Stimulated activated naive CD8-positive, alpha-beta T cell treated with anti-CD3 and anti-CD28 coated beads, Interleukin-15, amount 100 ng/mL, for 72 hours (primary cell): ENCODE measurements around the gene BBS1.
A peak's percentile ranks its signal among the peaks of the same experiment; 100 is the strongest.
"Not testable (repeated sequence)": the region's sequence is repeated elsewhere in the genome, so short reads cannot be mapped to it uniquely, and the experiment has no call there.

Experiments used
- ATAC-seq: fragments of 150-1000 bp; cut with Tn5 transposase; 2 replicates; pipeline ENCODE4 v1.10.0; 2021; ENCODE audit warnings: mild to moderate bottlenecking, moderate library complexity
- DNase-seq, 2 donors: peaks; one replicate each; pipeline ENCODE4 v3.0.0; 2021 to 2022
- H3K27ac Mint-ChIP-seq, 2 donors: one replicate each; pipeline ENCODE4 v1.8.0; 2022; ENCODE audit warnings: mild to moderate bottlenecking in 2 of 2, mixed read lengths in 2 of 2, moderate library complexity in 2 of 2
- H3K27me3 Mint-ChIP-seq: one replicate; pipeline ENCODE4 v1.8.0; 2022; ENCODE audit warnings: mixed read lengths
- H3K4me1 Mint-ChIP-seq: one replicate; pipeline ENCODE4 v1.8.0; 2022; ENCODE audit warnings: mild to moderate bottlenecking, mixed read lengths
- H3K4me3 Mint-ChIP-seq, 2 donors: one replicate each; pipeline ENCODE4 v1.8.0; 2022; ENCODE audit warnings: mild to moderate bottlenecking in 2 of 2, mixed read lengths in 2 of 2, moderate library complexity in 1 of 2
- H3K9me3 Mint-ChIP-seq, 2 donors: one replicate each; pipeline ENCODE4 v1.8.0; 2022; ENCODE audit warnings: mixed read lengths in 2 of 2

The BBS1 gene

GRCh38 chr11:66566221-66566620, 55.8 kb downstream of the BBS1 start:
- no peaks in the 10 kb centered on the region for H3K27me3 Mint-ChIP-seq
- H3K27ac Mint-ChIP-seq: no peak overlapping the region
- DNase-seq: no peak

GRCh38 chr11:66567787-66568123, 57.3 kb downstream of the BBS1 start:
- peaks cover 18% of the 10 kb centered on the region for H3K4me1 Mint-ChIP-seq
- ATAC-seq (peak; percentile 44), DNase-seq (no peak)
- no peaks in the 10 kb centered on the region for H3K27me3 Mint-ChIP-seq
- H3K9me3 Mint-ChIP-seq: no peaks in the 10 kb centered on the region
- H3K4me3 Mint-ChIP-seq: peak overlapping the region; percentile 83 to 90
- H3K27ac Mint-ChIP-seq: no peak overlapping the region

More at GRCh38 chr11:66566221-66566620, 55.8 kb downstream of the BBS1 start:
- ATAC-seq: no peak
- peaks cover 18% of the 10 kb centered on the region for H3K4me1 Mint-ChIP-seq
- H3K9me3 Mint-ChIP-seq: no peaks in the 10 kb centered on the region
- no peak overlapping the region for H3K4me3 Mint-ChIP-seq

GRCh38 chr11:66568124-66568916, 57.9 kb downstream of the BBS1 start, which contains the start of gene CTSF:
Gene CTSF (minus strand): TSS chr11:66568606. CDS start chr11:66568486, 120 bp downstream.
- Mint-ChIP-seq H3K27ac (peak within 1 kb of the TSS in 1 of 2 donors; percentile 40), H3K4me3 (peak within 1 kb of the TSS; percentile 83 to 90), H3K4me1 (peaks cover 18% of the 10 kb centered on the region), H3K27me3 (no peaks in the 10 kb centered on the region), H3K9me3 (no peaks in the 10 kb centered on the region)
- ATAC-seq: peak; percentile 92
- peak; percentile 58 to 67 for DNase-seq

DNA sequence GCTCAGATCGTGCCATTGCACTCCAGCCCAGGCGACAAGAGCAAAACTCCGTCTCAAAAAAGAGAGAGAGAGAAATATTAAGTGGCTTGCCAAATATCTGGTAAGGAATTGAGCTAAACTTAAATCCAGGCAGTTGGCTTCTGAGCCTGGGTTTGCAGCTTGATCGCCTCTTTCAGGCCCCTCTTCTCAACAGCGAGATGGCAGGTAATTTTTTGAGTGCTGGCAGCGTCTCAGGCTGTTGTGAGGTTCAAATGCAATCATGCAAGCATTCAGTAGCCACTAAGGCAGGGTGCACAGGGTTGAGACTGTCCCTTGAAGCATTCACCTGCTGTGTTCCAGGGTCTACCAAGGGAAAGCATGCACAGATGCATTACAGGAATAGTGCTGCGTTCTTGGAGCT, 58.6 kb downstream of the BBS1 start:
- DNase-seq: no peak
- H3K4me3 Mint-ChIP-seq: peak overlapping the region in 1 of 2 donors; percentile 81

DNA sequence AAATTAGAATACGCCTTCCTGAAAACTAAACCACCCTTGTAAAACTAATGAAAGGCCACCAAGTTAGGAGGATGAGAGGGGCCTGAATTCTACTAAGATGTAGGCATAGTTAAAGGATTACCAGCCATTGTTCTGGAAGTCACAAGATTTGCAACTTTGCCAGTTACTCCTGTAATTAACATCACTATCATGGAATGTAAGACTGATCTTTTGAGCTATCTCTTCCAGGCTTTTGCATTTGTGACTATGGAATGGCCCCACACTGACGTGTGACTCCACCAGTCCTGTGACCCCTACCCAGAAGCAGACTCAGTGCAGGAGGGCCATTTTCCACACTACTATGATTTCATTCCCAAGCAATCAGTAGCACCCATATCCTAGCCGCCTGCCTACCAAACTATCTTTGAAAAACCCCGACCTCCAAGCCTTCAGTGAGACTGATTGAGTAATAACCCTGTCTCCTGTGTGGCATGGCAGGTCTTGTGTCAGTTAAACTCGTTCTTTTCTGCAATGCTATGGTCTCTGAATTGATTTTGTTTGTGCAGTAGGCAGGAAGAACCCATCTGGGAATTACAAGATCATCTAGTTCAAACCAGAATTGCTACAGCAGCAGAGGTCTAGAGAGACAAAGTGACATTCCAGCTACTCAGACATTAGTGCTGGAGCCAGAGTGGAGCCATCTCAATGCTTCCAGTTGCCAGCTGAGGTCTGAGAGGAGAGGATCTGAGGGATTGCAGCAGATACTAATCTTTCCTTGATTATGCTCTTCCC, 59.8 kb downstream of the BBS1 start:
- H3K27me3 Mint-ChIP-seq: peaks cover 14% of the 10 kb centered on the region
- no peak overlapping the region for H3K4me3 Mint-ChIP-seq
- no peak for DNase-seq
- H3K9me3 Mint-ChIP-seq: no peaks in the 10 kb centered on the region
- H3K4me1 Mint-ChIP-seq: peaks cover 18% of the 10 kb centered on the region
- H3K27ac Mint-ChIP-seq: no peak overlapping the region
- no peak for ATAC-seq

More for the DNA sequence above, 58.6 kb downstream of the BBS1 start:
- Mint-ChIP-seq H3K9me3 (no peaks in the 10 kb centered on the region), H3K27me3 (peaks cover 7% of the 10 kb centered on the region), H3K4me1 (peaks cover 18% of the 10 kb centered on the region), H3K27ac (peak overlapping the region in 1 of 2 donors; percentile 40)
- no peak for ATAC-seq

DNA sequence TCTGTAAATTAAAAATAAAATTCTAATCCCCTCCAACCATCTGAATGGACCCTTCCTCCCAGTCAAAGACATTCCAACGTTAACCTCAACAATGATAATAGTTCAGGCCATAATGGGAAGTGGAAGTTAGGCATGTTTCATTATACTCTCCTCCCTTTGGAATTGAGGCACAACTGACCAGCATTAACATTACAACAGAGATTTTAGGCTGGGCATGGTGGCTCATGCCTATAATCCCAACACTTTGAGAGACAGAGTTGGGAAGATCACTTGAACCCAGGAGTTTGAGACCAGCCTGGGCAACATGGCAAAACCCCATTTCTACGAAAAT, 60.4 kb downstream of the BBS1 start:
- ATAC-seq: no peak
- Mint-ChIP-seq H3K9me3 (no peaks in the 10 kb centered on the region), H3K27ac (no peak overlapping the region), H3K27me3 (peaks cover 20% of the 10 kb centered on the region), H3K4me3 (no peak overlapping the region), H3K4me1 (peaks cover 18% of the 10 kb centered on the region)
- no peak for DNase-seq

DNA sequence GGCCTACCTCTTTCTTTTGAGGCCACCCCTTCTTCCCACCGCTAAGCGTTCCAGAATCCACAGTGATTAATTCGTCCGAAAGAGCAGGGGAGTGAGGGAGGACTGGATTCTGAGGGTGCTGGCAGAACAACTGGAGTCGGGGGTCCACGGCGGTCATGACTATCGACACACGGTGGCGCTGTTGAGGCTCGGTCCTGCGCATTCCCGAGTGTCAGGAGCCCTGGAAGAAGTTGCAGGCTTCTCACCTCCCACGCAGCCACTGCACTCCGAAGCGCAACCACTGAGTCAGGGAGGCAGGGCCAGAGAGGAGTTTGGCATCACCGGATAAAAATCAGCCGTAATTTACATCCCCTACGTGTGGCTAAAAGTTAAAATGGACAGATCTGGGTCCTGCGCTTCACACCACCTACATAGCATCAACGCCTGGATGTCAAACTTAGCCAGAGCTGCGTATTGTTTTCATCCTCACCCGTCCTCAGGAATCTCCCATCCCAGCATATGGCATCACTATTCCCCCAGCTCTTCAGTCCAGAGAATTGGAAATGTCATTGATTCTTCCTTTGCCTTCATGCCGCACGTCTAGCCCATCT, 68.7 kb downstream of the BBS1 start:
- Mint-ChIP-seq H3K4me1 (peaks cover 22% of the 10 kb centered on the region), H3K4me3 (peak overlapping the region in 1 of 2 donors; percentile 13), H3K27ac (no peak overlapping the region), H3K27me3 (peaks cover 19% of the 10 kb centered on the region), H3K9me3 (peaks cover 4 to 10% of the 10 kb centered on the region in 2 donors)
- DNase-seq (peak; percentile 66 to 74), ATAC-seq (peak; percentile 84)

DNA sequence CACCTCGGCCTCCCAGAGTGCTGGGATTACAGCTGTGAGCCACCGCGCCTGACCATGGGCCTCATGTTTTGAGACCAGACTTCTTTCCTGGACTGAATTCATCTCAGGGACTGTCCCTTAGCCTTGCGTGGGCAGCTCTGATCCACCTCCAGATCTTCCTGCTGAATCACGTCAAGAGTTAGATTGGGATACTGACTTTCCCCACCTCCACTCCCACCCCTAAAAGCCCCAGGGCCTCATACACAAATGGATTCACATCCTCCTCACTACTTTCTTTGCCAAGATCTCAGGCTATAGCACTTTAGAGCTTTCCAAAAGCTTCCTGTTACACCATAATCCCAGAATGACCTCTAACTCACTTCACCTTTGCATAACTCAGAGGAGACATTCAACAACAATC, 70.4 kb downstream of the BBS1 start:
- Mint-ChIP-seq H3K27ac (no peak overlapping the region), H3K27me3 (peaks cover 6% of the 10 kb centered on the region), H3K4me3 (no peak overlapping the region), H3K9me3 (peaks cover 4 to 10% of the 10 kb centered on the region in 2 donors), H3K4me1 (peaks cover 22% of the 10 kb centered on the region)
- ATAC-seq: no peak
- DNase-seq: no peak

DNA sequence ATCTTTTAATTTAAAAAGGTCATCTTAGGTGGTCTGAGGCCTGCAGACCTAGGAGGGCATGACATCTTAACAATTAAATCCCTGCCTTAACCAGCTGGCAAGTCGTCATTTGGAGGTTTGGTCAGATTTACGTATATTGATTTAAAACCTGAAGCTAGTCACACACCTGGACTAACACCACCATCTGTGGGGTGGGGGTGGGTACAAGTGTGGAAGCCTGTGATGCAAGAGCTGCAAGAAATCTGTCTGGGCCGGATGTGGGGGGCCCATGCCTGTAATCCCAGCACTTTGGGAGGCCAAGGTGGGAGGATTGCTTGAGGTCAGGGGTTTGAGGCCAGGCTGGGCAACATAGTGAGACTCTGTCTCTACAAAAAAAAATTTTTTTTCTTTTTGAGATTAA, 70.8 kb downstream of the BBS1 start:
- ATAC-seq (no peak), DNase-seq (no peak)
- peaks cover 4 to 10% of the 10 kb centered on the region in 2 donors for H3K9me3 Mint-ChIP-seq
- peaks cover 1% of the 10 kb centered on the region for H3K27me3 Mint-ChIP-seq
- H3K4me1 Mint-ChIP-seq: peaks cover 22% of the 10 kb centered on the region
- no peak overlapping the region for H3K27ac Mint-ChIP-seq
- no peak overlapping the region for H3K4me3 Mint-ChIP-seq

DNA sequence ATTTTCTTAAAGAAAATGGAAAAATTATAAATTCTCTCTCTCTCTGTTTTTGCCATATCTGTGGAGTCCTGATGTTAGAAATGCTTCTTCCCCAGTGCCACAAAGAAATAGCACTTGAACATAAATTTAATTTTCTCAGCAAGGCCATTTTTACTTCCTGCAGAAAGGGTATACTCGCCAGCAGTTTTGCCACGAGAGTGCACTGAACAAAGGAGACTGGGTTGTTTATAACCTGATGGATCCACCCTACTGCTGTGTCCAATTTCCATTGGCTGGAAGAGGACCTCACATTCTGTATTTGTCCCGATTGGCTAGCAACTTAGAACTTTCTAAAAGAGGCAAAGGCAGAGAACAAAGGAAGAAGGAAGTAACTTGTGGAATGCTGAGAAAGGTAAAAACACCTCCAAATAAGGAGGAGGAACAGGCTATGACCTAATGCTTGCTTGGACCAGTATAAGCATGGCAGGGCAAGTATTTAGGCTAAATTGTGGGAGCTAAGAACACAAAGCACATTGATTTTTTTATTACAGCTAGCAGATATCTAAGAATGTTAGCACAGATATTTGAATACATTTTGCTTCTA, 72.2 kb downstream of the BBS1 start:
- H3K27ac Mint-ChIP-seq, DNase-seq, H3K4me3 Mint-ChIP-seq, H3K27me3 Mint-ChIP-seq, ATAC-seq: not testable (repeated sequence)
- Mint-ChIP-seq H3K4me1 (peaks cover 22% of the 10 kb centered on the region), H3K9me3 (peaks cover 4 to 10% of the 10 kb centered on the region in 2 donors)
